ENCODE results near the gene DSP.

- no peak for TF ChIP-seq POLR2AphosphoS5 (IDR thresholded peaks at IDR 0.05; ENCODE audit: low read depth, low read length)
- TF ChIP-seq, protein P1, sequence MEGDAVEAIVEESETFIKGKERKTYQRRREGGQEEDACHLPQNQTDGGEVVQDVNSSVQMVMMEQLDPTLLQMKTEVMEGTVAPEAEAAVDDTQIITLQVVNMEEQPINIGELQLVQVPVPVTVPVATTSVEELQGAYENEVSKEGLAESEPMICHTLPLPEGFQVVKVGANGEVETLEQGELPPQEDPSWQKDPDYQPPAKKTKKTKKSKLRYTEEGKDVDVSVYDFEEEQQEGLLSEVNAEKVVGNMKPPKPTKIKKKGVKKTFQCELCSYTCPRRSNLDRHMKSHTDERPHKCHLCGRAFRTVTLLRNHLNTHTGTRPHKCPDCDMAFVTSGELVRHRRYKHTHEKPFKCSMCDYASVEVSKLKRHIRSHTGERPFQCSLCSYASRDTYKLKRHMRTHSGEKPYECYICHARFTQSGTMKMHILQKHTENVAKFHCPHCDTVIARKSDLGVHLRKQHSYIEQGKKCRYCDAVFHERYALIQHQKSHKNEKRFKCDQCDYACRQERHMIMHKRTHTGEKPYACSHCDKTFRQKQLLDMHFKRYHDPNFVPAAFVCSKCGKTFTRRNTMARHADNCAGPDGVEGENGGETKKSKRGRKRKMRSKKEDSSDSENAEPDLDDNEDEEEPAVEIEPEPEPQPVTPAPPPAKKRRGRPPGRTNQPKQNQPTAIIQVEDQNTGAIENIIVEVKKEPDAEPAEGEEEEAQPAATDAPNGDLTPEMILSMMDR (IDR thresholded peaks at IDR 0.05) = no peak
These were observed 29.2 kb upstream of the DSP start for GRCh38 chr6:7512320-7512719.

All from Panc1 (cell line).